PC-9 (cell line): Measurements from ENCODE around the gene EXOC3L2. TPM values are rescaled to one million over a fixed set of nuclear protein-coding genes. Genes with fewer than 3 reads are reported as not detected.

Experiments
- BruUV-seq: library from RNA; stranded (reverse); fragments of 400-500 nt; replicated peaks from 2 replicates; lab custom pipeline; 2021; lab: Mats Ljungman, UMichigan
- CTCF ChIA-PET: fragments of 300-600 bp; sonication (Branson Sonifier 250); formaldehyde crosslinking; loops from one replicate; lab custom pipeline; 2022; ENCODE audit warnings: antibody characterized with exemption; lab: Charles Lee
- POLR2A ChIA-PET: fragments of 300-600 bp; sonication (Branson Sonifier 250); formaldehyde crosslinking; loops from one replicate; lab custom pipeline; 2022; ENCODE audit warnings: antibody characterized with exemption; ENCODE audit not compliant: unreplicated experiment; lab: Charles Lee
- DNase-seq, 2 experiments: peaks; one replicate each; pipeline versions ENCODE4 v3.0.0 to v3.0.0-alpha.2; 2015 to 2022; ENCODE audit warnings: mixed read lengths in 1 of 2
- H2AFZ ChIP-seq: fragments of 200-600 bp; sonication (generic); 2 replicates; pipeline ENCODE4 v1.8.1; 2017; ENCODE audit warnings: antibody characterized with exemption
- H3F3A ChIP-seq: fragments of 200-600 bp; sonication (generic); 2 replicates; pipeline ENCODE4 v1.8.1; 2017; ENCODE audit warnings: antibody characterized with exemption, mild to moderate bottlenecking, low read depth; ENCODE audit not compliant: insufficient read depth
- H3K27ac ChIP-seq: fragments of 200-600 bp; sonication (generic); 2 replicates; pipeline ENCODE4 v1.6.1; 2016; ENCODE audit warnings: mixed run types
- H3K27me3 ChIP-seq: fragments of 200-600 bp; sonication (generic); 2 replicates; pipeline ENCODE4 v1.6.1; 2016; ENCODE audit warnings: low read depth, mixed run types; ENCODE audit not compliant: insufficient read depth
- H3K36me3 ChIP-seq: fragments of 200-600 bp; sonication (generic); 2 replicates; pipeline ENCODE4 v1.6.1; 2016; ENCODE audit warnings: low read depth, mixed run types
- H3K4me1 ChIP-seq: fragments of 200-600 bp; sonication (generic); replicated peaks from 2 replicates; pipeline ENCODE4 v1.6.1; 2016; ENCODE audit warnings: mixed run types; ENCODE audit not compliant: insufficient read depth
- H3K4me2 ChIP-seq: fragments of 200-600 bp; sonication (generic); 2 replicates; pipeline ENCODE4 v1.6.1; 2017; ENCODE audit warnings: mixed run types
- H3K4me3 ChIP-seq: fragments of 200-600 bp; sonication (generic); 2 replicates; pipeline ENCODE4 v1.6.1; 2016; ENCODE audit warnings: mixed run types
- H3K79me2 ChIP-seq: fragments of 200-600 bp; sonication (generic); 2 replicates; pipeline ENCODE4 v1.6.1; 2017; ENCODE audit warnings: low read depth, mixed run types
- H3K9me2 ChIP-seq: fragments of 200-600 bp; sonication (generic); 2 replicates; pipeline ENCODE4 v1.8.1; 2017; ENCODE audit warnings: mild to moderate bottlenecking; ENCODE audit not compliant: insufficient read depth
- H3K9me3 ChIP-seq: fragments of 200-600 bp; sonication (generic); 2 replicates; pipeline ENCODE4 v1.8.1; 2016; ENCODE audit warnings: low read depth; ENCODE audit not compliant: insufficient read depth
- H4K20me1 ChIP-seq: fragments of 200-600 bp; sonication (generic); 2 replicates; pipeline ENCODE4 v1.8.1; 2017; ENCODE audit not compliant: insufficient read depth
- EZH2 ChIP-seq: fragments of 200-600 bp; sonication (generic); IDR thresholded peaks from 2 replicates; pipeline ENCODE4 v1.8.0; 2017; ENCODE audit warnings: antibody characterized with exemption, low read depth
- intact Hi-C: fragments of 100-400 bp; cut with micrococcal nuclease; formaldehyde crosslinking; loops from one replicate; pipeline ENCODE4 v1.10.0; 2022; ENCODE audit not compliant: unreplicated experiment
- total RNA-seq: library from RNA; stranded (reverse); gene quantifications from 2 replicates; pipeline ENCODE4 v1.2.3, GENCODE V29; 2021
- TF ChIP-seq, protein P1 (sequence below): fragments of 200-600 bp; sonication (generic); conservative IDR thresholded peaks from 2 replicates; pipeline ENCODE4 v1.6.1; 2017; ENCODE audit warnings: mixed run types, antibody characterized with exemption, mild to moderate bottlenecking, moderate library complexity

EXOC3L2 gene
- total RNA-seq, 1 experiment from 2014 or later, result not detected

DNA sequence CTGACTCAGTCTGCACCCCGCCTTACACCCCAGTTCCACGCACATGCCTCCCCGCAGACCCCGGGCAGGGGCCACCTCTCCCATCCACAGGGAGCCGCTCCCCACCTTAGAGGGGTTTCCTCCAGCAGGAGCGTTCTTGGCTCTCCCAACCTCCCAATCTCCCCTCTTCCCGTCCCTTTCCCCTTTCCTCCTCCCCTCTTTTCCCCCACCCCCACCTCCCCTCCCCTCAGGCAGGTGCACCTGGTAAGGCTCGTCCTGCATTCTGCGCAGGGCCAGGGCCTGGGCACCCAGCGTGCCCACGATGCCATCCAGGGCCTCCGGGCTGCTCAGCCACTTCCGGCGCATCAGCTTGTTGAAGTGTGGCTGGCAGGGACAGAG is 27.3 kb downstream of the EXOC3L2 start:
- DNase-seq, result no peak
- TF ChIP-seq, protein P1, sequence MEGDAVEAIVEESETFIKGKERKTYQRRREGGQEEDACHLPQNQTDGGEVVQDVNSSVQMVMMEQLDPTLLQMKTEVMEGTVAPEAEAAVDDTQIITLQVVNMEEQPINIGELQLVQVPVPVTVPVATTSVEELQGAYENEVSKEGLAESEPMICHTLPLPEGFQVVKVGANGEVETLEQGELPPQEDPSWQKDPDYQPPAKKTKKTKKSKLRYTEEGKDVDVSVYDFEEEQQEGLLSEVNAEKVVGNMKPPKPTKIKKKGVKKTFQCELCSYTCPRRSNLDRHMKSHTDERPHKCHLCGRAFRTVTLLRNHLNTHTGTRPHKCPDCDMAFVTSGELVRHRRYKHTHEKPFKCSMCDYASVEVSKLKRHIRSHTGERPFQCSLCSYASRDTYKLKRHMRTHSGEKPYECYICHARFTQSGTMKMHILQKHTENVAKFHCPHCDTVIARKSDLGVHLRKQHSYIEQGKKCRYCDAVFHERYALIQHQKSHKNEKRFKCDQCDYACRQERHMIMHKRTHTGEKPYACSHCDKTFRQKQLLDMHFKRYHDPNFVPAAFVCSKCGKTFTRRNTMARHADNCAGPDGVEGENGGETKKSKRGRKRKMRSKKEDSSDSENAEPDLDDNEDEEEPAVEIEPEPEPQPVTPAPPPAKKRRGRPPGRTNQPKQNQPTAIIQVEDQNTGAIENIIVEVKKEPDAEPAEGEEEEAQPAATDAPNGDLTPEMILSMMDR, result no peak
- TF ChIP-seq EZH2, result no peak
- POLR2A ChIA-PET, result no interaction called here
- no TSS peak for BruUV-seq
- Histone ChIP-seq H3K4me3 (no peak overlapping the region), H2AFZ (no peak overlapping the region), H3K9me2 (no peaks in the 10 kb centered on the region), H3K4me1 (no peaks in the 10 kb centered on the region), H3K36me3 (no peaks in the 10 kb centered on the region), H3K79me2 (no peaks in the 10 kb centered on the region), H3K9me3 (no peaks in the 10 kb centered on the region), H3K4me2 (no peak overlapping the region), H4K20me1 (no peaks in the 10 kb centered on the region), H3K27ac (no peak overlapping the region), H3K27me3 (peaks cover 15% of the 10 kb centered on the region), H3F3A (peaks cover 7% of the 10 kb centered on the region; the same call in 1 of the 2 replicates)
- CTCF ChIA-PET, result no interaction called here
- intact Hi-C loops, result no loop called here

DNA sequence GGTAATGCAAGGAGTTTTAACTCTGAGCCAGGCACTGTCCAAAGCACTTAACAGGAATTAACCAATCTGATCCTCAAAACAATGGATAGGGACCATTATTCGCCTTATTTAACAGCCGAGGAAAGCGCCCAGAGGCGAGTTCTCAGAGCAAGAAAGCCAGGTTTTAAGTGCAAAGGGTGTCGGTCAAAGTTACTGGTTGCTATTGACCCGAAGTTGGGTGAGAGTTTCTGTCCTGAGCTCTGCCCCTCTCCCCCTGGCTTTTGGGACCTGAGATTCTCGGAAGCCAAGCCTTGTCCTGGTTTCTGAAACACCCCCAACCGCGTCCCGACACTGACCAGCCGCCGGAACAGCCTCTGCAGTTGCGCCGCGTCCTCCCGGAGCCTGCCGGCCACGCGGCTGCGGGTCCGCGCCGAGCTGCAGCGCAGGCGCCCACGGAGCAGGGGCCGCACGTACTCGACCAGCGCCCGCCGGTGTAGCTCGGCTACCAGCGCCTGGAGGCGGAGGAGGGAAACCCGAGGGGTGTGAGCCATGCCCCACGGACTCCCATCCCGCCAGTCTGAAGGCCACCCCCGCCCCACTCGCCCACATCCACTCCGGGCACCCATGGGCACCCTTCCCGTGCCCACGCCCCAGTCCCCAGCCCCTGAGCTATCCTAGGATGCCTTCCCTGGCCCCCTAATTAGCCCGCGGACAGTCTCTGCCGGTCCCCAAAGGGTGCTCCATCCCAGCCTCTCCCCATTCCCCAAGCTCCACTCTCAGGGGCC is 27.8 kb downstream of the EXOC3L2 start:
- Histone ChIP-seq H3K27me3 (peaks cover 15% of the 10 kb centered on the region), H3K4me2 (no peak overlapping the region), H3F3A (peaks cover 7% of the 10 kb centered on the region; the same call in 1 of the 2 replicates), H3K36me3 (no peaks in the 10 kb centered on the region), H3K4me1 (no peaks in the 10 kb centered on the region), H3K4me3 (no peak overlapping the region), H2AFZ (no peak overlapping the region), H3K79me2 (no peaks in the 10 kb centered on the region), H4K20me1 (no peaks in the 10 kb centered on the region), H3K9me2 (no peaks in the 10 kb centered on the region), H3K27ac (no peak overlapping the region), H3K9me3 (no peaks in the 10 kb centered on the region)
- CTCF ChIA-PET, result no interaction called here
- intact Hi-C loops, result no loop called here
- DNase-seq, result no peak
- TF ChIP-seq EZH2, result no peak
- POLR2A ChIA-PET, result no interaction called here
- no TSS peak for BruUV-seq

DNA sequence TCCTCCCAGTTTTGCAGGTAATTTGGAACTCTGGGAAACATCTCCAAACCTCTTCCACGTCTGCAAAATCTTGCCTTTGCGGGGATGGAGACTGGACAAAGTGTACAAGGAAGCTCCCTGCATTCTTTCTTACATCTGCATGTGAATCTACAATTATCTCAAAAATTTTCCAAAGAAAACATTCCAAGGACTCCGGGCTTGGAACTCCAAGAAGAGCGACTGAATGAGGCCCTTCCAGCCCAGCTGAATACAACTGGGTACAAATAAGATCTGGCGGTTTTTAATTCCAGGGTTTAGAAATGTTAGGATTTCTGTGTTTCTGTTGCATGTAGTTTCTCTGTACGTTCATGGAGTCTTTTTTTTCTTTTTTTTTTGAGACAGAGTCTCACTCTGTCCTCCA is 28.5 kb downstream of the EXOC3L2 start:
- intact Hi-C loops, result no loop called here
- Histone ChIP-seq H3K27me3 (peaks cover 15% of the 10 kb centered on the region), H3K36me3 (no peaks in the 10 kb centered on the region), H4K20me1 (no peaks in the 10 kb centered on the region), H3K4me1 (no peaks in the 10 kb centered on the region), H3K9me3 (no peaks in the 10 kb centered on the region), H3K4me2 (no peak overlapping the region), H2AFZ (no peak overlapping the region), H3K27ac (no peak overlapping the region), H3K4me3 (no peak overlapping the region), H3F3A (peaks cover 7% of the 10 kb centered on the region; the same call in 1 of the 2 replicates), H3K79me2 (no peaks in the 10 kb centered on the region), H3K9me2 (no peaks in the 10 kb centered on the region)
- TF ChIP-seq EZH2, result no peak
- TF ChIP-seq, protein P1, result no peak
- ChIA-PET POLR2A (interaction anchor here (0.7 kb wide), 1 partner anchor 300 kb away, joined by 9 read pairs; no protein-coding TSS in a partner anchor), CTCF (no interaction called here)
- no peak for DNase-seq
- BruUV-seq, result no TSS peak
